GM18517 (cell line): ENCODE data around the gene LRRC37A3.
"Not testable (repeated sequence)": the region's sequence is repeated elsewhere in the genome, so short reads cannot be mapped to it uniquely, and the experiment has no call there.

ENCODE experiments used
- ATAC-seq: cut with Tn5 transposase; IDR thresholded peaks from one replicate; pipeline ENCODE4 v1.9.1; 2021; ENCODE audit warnings: mild to moderate bottlenecking, moderate library complexity; ENCODE audit not compliant: unreplicated experiment

LRRC37A3 gene

GRCh38 chr17:64919289-64920025, at the start of gene LRRC37A3:
Gene LRRC37A3 (minus strand): TSS chr17:64919478. CDS start chr17:64897257, 22,221 bp downstream.
- ATAC-seq = peak; percentile 92

GRCh38 chr17:64965873-64966287, 46.6 kb upstream of the LRRC37A3 start:
- ATAC-seq = peak; percentile 80

GRCh38 chr17:64965256-64965872, 46.1 kb upstream of the LRRC37A3 start:
- not testable (repeated sequence) for ATAC-seq

GRCh38 chr17:64964796-64965195, 45.5 kb upstream of the LRRC37A3 start:
- ATAC-seq = no peak

GRCh38 chr17:64963814-64964213, 44.5 kb upstream of the LRRC37A3 start:
- ATAC-seq = not testable (repeated sequence)

- ATAC-seq = not testable (repeated sequence)
Observed at GRCh38 chr17:64961563-64962378, 42.5 kb upstream of the LRRC37A3 start.

GRCh38 chr17:64951877-64952276, 32.6 kb upstream of the LRRC37A3 start:
- no peak for ATAC-seq

- ATAC-seq = no peak
Observed at GRCh38 chr17:64950871-64951270, 31.6 kb upstream of the LRRC37A3 start.

GRCh38 chr17:64947152-64947551, 27.9 kb upstream of the LRRC37A3 start:
- no peak for ATAC-seq

GRCh38 chr17:64941761-64942160, 22.5 kb upstream of the LRRC37A3 start:
- no peak for ATAC-seq

GRCh38 chr17:64941045-64941444, 21.8 kb upstream of the LRRC37A3 start:
- no peak for ATAC-seq

GRCh38 chr17:64940055-64940454, 20.8 kb upstream of the LRRC37A3 start:
- ATAC-seq = no peak

- ATAC-seq = no peak
Observed at GRCh38 chr17:64938925-64939474, 19.7 kb upstream of the LRRC37A3 start.

- no peak for ATAC-seq
Observed at GRCh38 chr17:64938290-64938689, 19.0 kb upstream of the LRRC37A3 start.

GRCh38 chr17:64936117-64936516, 16.8 kb upstream of the LRRC37A3 start:
- no peak for ATAC-seq

GRCh38 chr17:64934284-64934778, 15.1 kb upstream of the LRRC37A3 start:
- ATAC-seq = not testable (repeated sequence)

GRCh38 chr17:64932850-64933249, 13.6 kb upstream of the LRRC37A3 start:
- not testable (repeated sequence) for ATAC-seq

GRCh38 chr17:64930374-64930773, 11.1 kb upstream of the LRRC37A3 start:
- not testable (repeated sequence) for ATAC-seq

- not testable (repeated sequence) for ATAC-seq
Observed at GRCh38 chr17:64929419-64930209, 10.3 kb upstream of the LRRC37A3 start.

- ATAC-seq = not testable (repeated sequence)
Observed at GRCh38 chr17:64928701-64929100, 9.4 kb upstream of the LRRC37A3 start.
